ENCODE measurements around the gene TAF5. TPM values are rescaled to one million over a fixed set of nuclear protein-coding genes. Genes with fewer than 3 reads are reported as not detected.
A peak's percentile ranks its signal among the peaks of the same experiment; 100 is the strongest.
"Not testable (repeated sequence)": the region's sequence is repeated elsewhere in the genome, so short reads cannot be mapped to it uniquely, and the experiment has no call there.

The TAF5 gene
- total RNA-seq, 2 experiments from 2014 or later: 11.2 to 11.4 TPM

- POLR2A ChIA-PET; H3K27ac Mint-ChIP-seq; ATAC-seq; H3K36me3 Mint-ChIP-seq (ENCODE audit: low read depth); DNase-seq; H3K4me1 Mint-ChIP-seq; H3K27me3 Mint-ChIP-seq; intact Hi-C loops (cut with DNase I, micrococcal nuclease); H3K9me3 Mint-ChIP-seq (ENCODE audit: low read depth); CTCF ChIA-PET; H3K4me3 Mint-ChIP-seq: not testable (repeated sequence)
Measured at GRCh38 chr10:103359493-103359892, 8.3 kb upstream of the TAF5 start.

- H3K4me3 Mint-ChIP-seq; H3K9me3 Mint-ChIP-seq (ENCODE audit: low read depth); H3K27ac Mint-ChIP-seq; H3K27me3 Mint-ChIP-seq; H3K4me1 Mint-ChIP-seq; H3K36me3 Mint-ChIP-seq (ENCODE audit: low read depth): not testable (repeated sequence)
- ChIA-PET CTCF (interaction anchor here (0.6 kb wide), 2 partner anchors 122 to 401 kb away, joined by 3 read pairs; no protein-coding TSS in a partner anchor), POLR2A (interaction anchor here (0.5 kb wide), 1 partner anchor 13 kb away, joined by 6 read pairs; no protein-coding TSS in a partner anchor)
- DNase-seq (peak; percentile 42), ATAC-seq (peak; percentile 78)
- intact Hi-C loops (cut with DNase I, micrococcal nuclease): loop anchor here in 1 of 2 experiments (10.0 kb wide), 1 partner anchor 1116 kb away; the partner anchor contains the start of genes GBF1 and PITX3
Measured at GRCh38 chr10:103360791-103361190, 7.0 kb upstream of the TAF5 start.

- H3K27me3 Mint-ChIP-seq: no peaks in the 10 kb centered on the region
- DNase-seq: peak; percentile 22
- H3K36me3 Mint-ChIP-seq (ENCODE audit: low read depth): peaks cover 4% of the 10 kb centered on the region
- H3K4me1 Mint-ChIP-seq: peaks cover 15% of the 10 kb centered on the region
- no peak for ATAC-seq
- intact Hi-C loops (cut with DNase I, micrococcal nuclease): loop anchor here (1.0 to 10.0 kb wide), 5 partner anchors 16 to 1123 kb away; partner anchors contain the start of genes PCGF6 (in 2 of the 2), ARL3 (in 1 of the 2), BORCS7 (in 1 of the 2) and GBF1 (in 1 of the 2)
- H3K27ac Mint-ChIP-seq: peak overlapping the region; percentile 85
- peak overlapping the region; percentile 81 for H3K4me3 Mint-ChIP-seq
- no peaks in the 10 kb centered on the region for H3K9me3 Mint-ChIP-seq (ENCODE audit: low read depth)
- CTCF ChIA-PET: interaction anchor here (0.6 to 2.5 kb wide), 3 partner anchors 14 to 84 kb away, joined by 3 to 9 read pairs (median 4); no protein-coding TSS in a partner anchor
- POLR2A ChIA-PET: interaction anchor here (1.0 kb wide), 1 partner anchor 29 kb away, joined by 3 read pairs; the partner anchor contains the start of gene PDCD11
Measured at GRCh38 chr10:103367379-103367781, 396 bp upstream of the TAF5 start.

DNA sequence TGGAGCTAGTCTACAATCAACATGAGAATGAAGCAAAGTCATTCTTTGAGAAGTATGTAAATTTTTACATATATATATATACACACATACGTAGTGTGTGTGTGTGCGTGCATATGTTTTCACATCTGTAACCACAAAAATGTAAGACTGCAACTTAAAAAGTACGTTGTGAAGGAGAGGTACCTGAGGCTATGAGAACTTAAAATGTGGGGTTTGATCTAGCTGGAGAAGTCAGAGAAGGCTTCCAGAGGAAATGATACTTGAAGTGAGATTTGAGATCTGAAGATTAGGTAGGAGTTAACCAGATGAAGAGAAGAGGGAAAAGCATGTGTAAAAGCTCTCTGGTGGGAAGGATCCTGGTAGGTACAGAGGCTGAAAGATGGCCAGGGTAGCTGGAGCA is 5.8 kb downstream of the TAF5 start:
- DNase-seq (no peak), ATAC-seq (peak; percentile 44)
- no peak overlapping the region for H3K4me3 Mint-ChIP-seq
- ChIA-PET CTCF (interaction anchor here (0.6 to 1.3 kb wide), 3 partner anchors 25 to 791 kb away, joined by 3 read pairs; no protein-coding TSS in a partner anchor), POLR2A (interaction anchor here (0.7 kb wide), 1 partner anchor 13 kb away, joined by 6 read pairs; no protein-coding TSS in a partner anchor)
- intact Hi-C loops (cut with DNase I, micrococcal nuclease): no loop called here
- H3K27ac Mint-ChIP-seq: peak overlapping the region; percentile 77
- H3K36me3 Mint-ChIP-seq (ENCODE audit: low read depth): peaks cover 24% of the 10 kb centered on the region
- H3K27me3 Mint-ChIP-seq: no peaks in the 10 kb centered on the region
- H3K9me3 Mint-ChIP-seq (ENCODE audit: low read depth): no peaks in the 10 kb centered on the region
- H3K4me1 Mint-ChIP-seq: peaks cover 29% of the 10 kb centered on the region

GRCh38 chr10:103374263-103374662 is 6.5 kb downstream of the TAF5 start:
- POLR2A ChIA-PET: no interaction called here
- H3K36me3 Mint-ChIP-seq (ENCODE audit: low read depth): peaks cover 24% of the 10 kb centered on the region

DNA sequence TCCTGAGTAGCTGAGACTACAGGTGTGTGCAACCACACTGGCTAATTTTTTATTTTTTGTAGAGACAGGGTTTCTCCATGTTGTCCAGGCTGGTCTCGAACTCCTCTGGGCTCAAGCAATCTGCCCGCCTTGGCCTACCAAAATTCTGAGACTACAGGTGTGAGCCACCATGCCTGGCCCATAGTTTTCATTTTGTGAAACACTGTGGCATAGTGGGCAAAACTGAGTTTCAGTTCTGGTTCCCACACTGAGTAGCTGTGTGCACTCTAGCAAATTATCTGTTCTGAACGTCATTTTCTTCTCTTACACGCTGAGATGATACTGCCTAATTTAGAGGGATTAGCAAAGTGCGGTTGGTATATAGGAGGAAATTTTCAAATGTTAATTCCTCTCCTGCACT is 15.0 kb downstream of the TAF5 start:
- CTCF ChIA-PET: interaction anchor here (0.9 to 1.2 kb wide), 2 partner anchors 33 to 103 kb away, joined by 3 to 4 read pairs; no protein-coding TSS in a partner anchor
- Mint-ChIP-seq H3K27ac (no peak overlapping the region), H3K4me1 (no peaks in the 10 kb centered on the region), H3K9me3 (ENCODE audit: low read depth) (no peaks in the 10 kb centered on the region), H3K27me3 (no peaks in the 10 kb centered on the region), H3K4me3 (no peak overlapping the region), H3K36me3 (ENCODE audit: low read depth) (peaks cover 21% of the 10 kb centered on the region)
- POLR2A ChIA-PET: no interaction called here
- intact Hi-C loops (cut with DNase I, micrococcal nuclease): no loop called here
- ATAC-seq (no peak), DNase-seq (no peak)

More at GRCh38 chr10:103374263-103374662, 6.5 kb downstream of the TAF5 start:
- Mint-ChIP-seq H3K27ac (no peak overlapping the region), H3K27me3 (no peaks in the 10 kb centered on the region), H3K9me3 (ENCODE audit: low read depth) (no peaks in the 10 kb centered on the region), H3K4me1 (peaks cover 28% of the 10 kb centered on the region), H3K4me3 (no peak overlapping the region)
- intact Hi-C loops (cut with DNase I, micrococcal nuclease): no loop called here
- CTCF ChIA-PET: interaction anchor here (1.2 to 1.3 kb wide), 2 partner anchors 24 to 129 kb away, joined by 3 read pairs; no protein-coding TSS in a partner anchor
- DNase-seq (no peak), ATAC-seq (no peak)

DNA sequence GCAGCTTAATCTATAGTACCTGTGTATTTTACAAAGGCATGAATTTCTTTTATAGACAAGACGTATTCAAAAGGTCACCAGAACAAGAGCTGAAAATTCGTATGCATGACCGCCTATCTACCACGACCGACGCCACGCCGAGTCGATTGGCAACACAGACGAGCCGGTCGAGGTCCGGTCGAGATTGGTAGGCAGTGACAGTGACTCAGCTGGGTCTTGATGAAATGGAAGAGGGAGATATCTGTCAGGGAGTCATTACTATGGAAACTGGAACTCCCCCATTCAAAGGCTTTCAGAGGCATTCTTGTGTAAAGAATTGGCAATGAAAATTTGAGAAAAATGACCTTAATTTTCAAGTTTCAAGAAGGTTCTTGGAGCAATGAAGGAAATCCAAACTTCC is 26.4 kb downstream of the TAF5 start:
- POLR2A ChIA-PET: no interaction called here
- peaks cover 56% of the 10 kb centered on the region for H3K36me3 Mint-ChIP-seq (ENCODE audit: low read depth)
- DNase-seq: peak; percentile 24
- peaks cover 50% of the 10 kb centered on the region for H3K4me1 Mint-ChIP-seq
- intact Hi-C loops (cut with DNase I, micrococcal nuclease): loop anchor here in 1 of 2 experiments (10.0 kb wide), 1 partner anchor 959 kb away; the partner anchor contains the start of gene CUEDC2
- H3K27ac Mint-ChIP-seq: no peak overlapping the region
- ATAC-seq: no peak
- H3K27me3 Mint-ChIP-seq: no peaks in the 10 kb centered on the region
- CTCF ChIA-PET: interaction anchor here (2.9 kb wide), 1 partner anchor 26 kb away, joined by 9 read pairs; the partner anchor contains the start of gene TAF5
- H3K9me3 Mint-ChIP-seq (ENCODE audit: low read depth): no peaks in the 10 kb centered on the region
- no peak overlapping the region for H3K4me3 Mint-ChIP-seq

DNA sequence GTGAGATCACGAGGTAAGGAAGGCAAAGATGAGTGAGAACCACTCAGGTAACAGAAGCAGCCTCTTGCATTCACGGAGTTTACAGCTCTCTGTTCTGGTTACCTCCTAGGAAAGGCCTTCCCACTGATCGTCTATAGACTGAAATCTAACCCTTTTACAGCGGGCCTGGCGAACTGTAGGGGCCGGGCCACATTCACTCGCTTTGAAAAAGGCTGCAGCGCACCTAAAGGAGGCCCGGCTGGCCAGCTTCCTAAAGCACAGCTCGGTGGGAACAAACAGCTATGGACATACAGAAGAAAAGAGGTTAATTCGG is 27.9 kb downstream of the TAF5 start:
- Mint-ChIP-seq H3K4me3 (peak overlapping the region; percentile 99), H3K4me1 (peaks cover 57% of the 10 kb centered on the region), H3K9me3 (ENCODE audit: low read depth) (no peaks in the 10 kb centered on the region), H3K27ac (peak overlapping the region; percentile 95), H3K36me3 (ENCODE audit: low read depth) (peaks cover 65% of the 10 kb centered on the region), H3K27me3 (no peaks in the 10 kb centered on the region)
- ChIA-PET CTCF (interaction anchor here (0.5 to 1.3 kb wide), 9 partner anchors 15 to 976 kb away, joined by 3 to 5 read pairs (median 4); no protein-coding TSS in a partner anchor), POLR2A (no interaction called here)
- ATAC-seq (no peak), DNase-seq (peak; percentile 33)
- intact Hi-C loops (cut with DNase I, micrococcal nuclease): loop anchor here (1.0 to 10.0 kb wide), 10 partner anchors 27 to 1243 kb away; partner anchors contain the start of genes PCGF6 (in 2 of the 2), ARL3 (in 1 of the 2), BORCS7 (in 1 of the 2) and CNNM2 (in 1 of the 2)

- H3K36me3 Mint-ChIP-seq (ENCODE audit: low read depth): peaks cover 64% of the 10 kb centered on the region
- peak within 1 kb of the TSS; percentile 95 for H3K27ac Mint-ChIP-seq
- no peaks in the 10 kb centered on the region for H3K9me3 Mint-ChIP-seq (ENCODE audit: low read depth)
- H3K4me1 Mint-ChIP-seq: peaks cover 57% of the 10 kb centered on the region
- peak; percentile 98 for DNase-seq
- ChIA-PET CTCF (interaction anchor here (0.7 to 1.3 kb wide), 9 partner anchors 12 to 94 kb away, joined by 3 to 5 read pairs (median 4); no protein-coding TSS in a partner anchor), POLR2A (interaction anchor here (0.5 to 1.0 kb wide), 5 partner anchors 28 to 665 kb away, joined by 3 to 6 read pairs (median 3); partner anchors contain the start of genes CALHM2 and TAF5)
- no peaks in the 10 kb centered on the region for H3K27me3 Mint-ChIP-seq
- intact Hi-C loops (cut with DNase I, micrococcal nuclease): loop anchor here (1.0 to 10.0 kb wide), 10 partner anchors 28 to 1244 kb away; partner anchors contain the start of genes PCGF6 (in 2 of the 2), ARL3 (in 1 of the 2), BORCS7 (in 1 of the 2) and CNNM2 (in 1 of the 2)
- H3K4me3 Mint-ChIP-seq: peak within 1 kb of the TSS; percentile 99
- peak; percentile 100 for ATAC-seq
Measured at GRCh38 chr10:103396067-103396788, 28.5 kb downstream of the TAF5 start, which contains the start of the genes ATP5MK and PDCD11. Gene ATP5MK (minus strand): TSS chr10:103396475. CDS start chr10:103392457, 4,018 bp downstream. Gene PDCD11 (plus strand): TSS chr10:103396626. CDS start chr10:103398427, 1,801 bp downstream.

GRCh38 chr10:103396789-103397087 is 29.0 kb downstream of the TAF5 start:
- H3K9me3 Mint-ChIP-seq (ENCODE audit: low read depth): no peaks in the 10 kb centered on the region
- intact Hi-C loops (cut with DNase I, micrococcal nuclease): loop anchor here (1.0 to 10.0 kb wide), 10 partner anchors 28 to 1244 kb away; partner anchors contain the start of genes PCGF6 (in 2 of the 2), ARL3 (in 1 of the 2), BORCS7 (in 1 of the 2) and CNNM2 (in 1 of the 2)
- H3K4me3 Mint-ChIP-seq: peak overlapping the region; percentile 99
- no peaks in the 10 kb centered on the region for H3K27me3 Mint-ChIP-seq
- peaks cover 57% of the 10 kb centered on the region for H3K4me1 Mint-ChIP-seq
- H3K36me3 Mint-ChIP-seq (ENCODE audit: low read depth): peaks cover 64% of the 10 kb centered on the region
- ATAC-seq (no peak), DNase-seq (no peak)
- ChIA-PET CTCF (interaction anchor here (0.9 to 1.9 kb wide), 5 partner anchors 13 to 62 kb away, joined by 4 to 10 read pairs (median 4); no protein-coding TSS in a partner anchor), POLR2A (interaction anchor here (0.5 to 1.0 kb wide), 4 partner anchors 28 to 666 kb away, joined by 3 to 6 read pairs (median 4); partner anchors contain the start of genes CALHM2 and TAF5)
- peak overlapping the region; percentile 95 for H3K27ac Mint-ChIP-seq

All from activated CD4-positive, alpha-beta T cell treated with anti-CD3 and anti-CD28 coated beads for 36 hours (primary cell).